GM19193 (cell line): Measurements from ENCODE around the gene OR7A5.
"Not testable (repeated sequence)": the region's sequence is repeated elsewhere in the genome, so short reads cannot be mapped to it uniquely, and the experiment has no call there.

Experiments
- POLR2A ChIP-seq: IDR thresholded peaks from 4 replicates; pipeline ENCODE4 v1.6.1; 2011; ENCODE audit not compliant: insufficient read depth, insufficient read length; ENCODE audit errors: extremely low read depth

OR7A5 gene

DNA sequence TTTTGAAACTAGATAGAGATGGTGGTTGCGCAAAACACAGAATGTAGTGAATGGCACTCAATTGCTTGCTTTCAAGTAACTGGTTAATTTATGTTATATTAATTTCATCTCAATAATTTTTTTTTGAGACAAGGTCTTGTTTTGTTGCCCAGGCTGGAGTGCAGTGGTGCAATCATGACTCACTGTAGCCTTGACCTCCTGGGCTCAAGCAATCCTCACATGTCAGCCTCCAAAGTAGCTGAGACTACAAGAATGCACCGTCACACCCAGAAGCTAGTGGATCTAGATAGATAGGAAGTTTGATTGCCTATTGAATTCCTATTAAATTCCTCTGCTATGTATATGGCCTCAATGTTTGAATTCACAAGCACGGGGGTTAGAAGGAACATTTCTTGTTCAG, 30.2 kb downstream of the OR7A5 start:
- TF ChIP-seq POLR2A = no peak

DNA sequence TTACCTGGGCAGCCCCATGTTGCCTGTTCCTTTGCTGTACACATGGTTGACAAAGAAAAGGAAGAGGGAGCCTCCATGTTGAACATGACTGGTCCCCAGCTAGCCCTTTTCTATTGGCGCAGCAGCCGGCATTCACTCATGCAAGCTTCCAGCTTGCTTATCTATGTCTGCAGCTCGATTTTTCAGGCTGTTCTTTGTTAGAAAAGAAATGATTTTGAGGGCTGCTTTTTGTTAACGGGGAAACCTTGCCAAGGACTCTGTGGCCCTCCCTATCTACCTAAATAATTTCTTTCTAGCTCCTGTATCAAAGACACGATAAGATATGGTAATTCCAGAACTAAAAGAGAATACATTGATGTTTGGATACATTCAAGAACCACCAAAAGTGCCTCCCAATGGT, 36.2 kb downstream of the OR7A5 start:
- no peak for TF ChIP-seq POLR2A

DNA sequence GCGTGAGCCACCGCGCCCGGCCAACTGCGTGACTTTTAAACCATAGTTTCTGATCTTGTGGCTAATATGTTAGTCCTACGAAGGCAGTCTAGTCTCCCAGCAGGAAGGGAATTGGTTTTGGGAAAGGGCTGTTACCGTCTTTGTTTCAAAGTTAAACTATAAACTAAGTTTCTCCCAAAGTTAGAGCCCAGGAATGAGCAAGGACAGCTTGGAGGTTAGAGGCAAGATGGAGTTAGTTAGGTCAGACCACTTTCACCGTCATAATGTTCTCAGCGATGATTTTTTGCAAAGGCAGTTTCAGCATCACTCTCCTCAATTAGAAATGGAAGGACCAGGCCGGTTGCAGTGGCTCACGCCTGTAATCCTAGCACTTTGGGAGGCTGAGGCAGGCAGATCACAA, 39.0 kb downstream of the OR7A5 start:
- TF ChIP-seq POLR2A = no peak

DNA sequence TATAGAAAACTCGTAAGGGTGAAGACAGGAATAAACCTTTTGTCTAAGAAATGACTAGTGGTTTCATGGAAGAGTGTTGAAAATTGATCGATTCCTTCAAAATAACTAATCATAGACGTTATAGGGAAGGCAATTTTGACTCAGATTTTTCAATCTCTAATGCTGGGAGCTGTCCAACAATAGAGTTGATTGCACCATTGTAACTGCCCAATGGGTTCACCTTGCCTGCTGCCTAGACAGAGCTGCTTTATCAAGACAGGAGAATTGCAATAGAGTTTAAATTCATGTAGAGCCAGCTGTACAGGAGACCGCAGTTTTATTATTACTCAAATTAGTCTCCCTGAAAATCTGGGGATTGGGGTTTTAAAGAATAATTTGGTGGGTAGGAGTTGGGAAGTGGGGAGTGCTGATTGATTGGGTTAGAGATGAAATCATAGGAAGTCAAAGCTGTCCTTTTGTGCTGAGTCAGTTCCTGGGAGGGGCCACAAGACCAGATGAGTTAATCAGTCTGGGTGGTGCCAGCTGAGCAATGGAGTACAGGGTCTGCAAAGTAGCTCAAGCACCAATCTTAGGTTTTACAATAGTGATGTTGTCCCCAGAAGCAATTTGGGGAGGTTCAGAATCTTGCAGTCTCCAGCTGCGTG, 39.8 kb downstream of the OR7A5 start:
- TF ChIP-seq POLR2A = no peak

DNA sequence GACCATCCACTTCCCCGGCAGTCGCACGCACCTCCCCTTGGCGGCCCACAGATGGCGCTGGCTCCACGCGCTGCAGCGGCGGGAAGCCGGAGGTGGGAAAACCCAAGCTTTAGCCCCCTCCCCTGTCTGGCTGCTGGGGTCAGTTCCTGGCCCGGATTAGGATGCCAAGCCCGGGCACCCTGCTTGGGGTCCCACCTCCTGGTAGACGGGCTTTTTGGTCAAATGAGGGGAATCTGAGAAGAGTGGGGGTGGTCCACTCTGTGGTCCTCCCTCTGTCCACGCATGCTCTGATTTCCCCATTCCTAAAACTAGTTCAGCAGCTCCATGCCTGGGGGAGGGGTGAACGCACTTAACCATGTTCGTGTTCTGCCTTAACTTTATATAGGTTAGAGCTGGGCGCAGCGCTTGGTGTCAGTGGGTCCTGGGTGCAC, 48.5 kb downstream of the OR7A5 start:
- TF ChIP-seq POLR2A = no peak

DNA sequence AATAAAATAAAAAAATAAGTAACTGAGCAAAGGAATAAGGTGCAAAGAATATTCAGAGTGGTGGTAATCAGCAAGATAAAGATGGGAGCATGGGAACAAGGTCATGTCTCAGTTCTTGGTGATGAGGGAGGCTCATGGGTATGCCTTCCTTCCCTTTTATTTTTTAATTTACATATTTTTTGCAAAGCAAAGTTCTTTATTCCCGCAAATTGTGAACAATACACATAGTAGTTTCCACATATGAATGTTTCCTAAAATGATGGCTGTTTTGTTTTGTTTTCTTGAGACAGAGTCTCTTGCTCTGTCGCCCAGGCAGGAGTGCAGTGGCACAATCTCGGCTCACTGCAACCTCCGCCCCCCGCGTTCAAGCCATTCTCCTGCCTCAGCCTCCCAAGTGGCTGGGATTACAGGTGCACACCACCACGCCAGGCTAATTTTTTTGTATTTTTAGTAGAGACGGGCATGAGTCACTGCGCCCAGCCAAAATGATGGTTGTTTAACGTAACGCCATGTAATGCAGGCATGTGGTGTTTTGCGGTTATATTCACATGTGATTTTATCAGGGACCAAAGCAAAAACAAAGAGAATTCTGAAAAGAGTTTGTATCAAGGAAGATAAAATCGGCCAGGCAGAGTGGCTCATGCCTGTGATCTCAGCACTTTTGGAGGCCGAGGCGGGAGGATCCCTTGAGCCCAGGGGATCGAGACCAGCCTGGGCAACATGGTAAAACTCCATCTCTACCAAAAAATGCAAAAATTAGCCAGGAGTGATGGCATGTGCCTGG, 52.2 kb downstream of the OR7A5 start:
- TF ChIP-seq POLR2A = no peak

DNA sequence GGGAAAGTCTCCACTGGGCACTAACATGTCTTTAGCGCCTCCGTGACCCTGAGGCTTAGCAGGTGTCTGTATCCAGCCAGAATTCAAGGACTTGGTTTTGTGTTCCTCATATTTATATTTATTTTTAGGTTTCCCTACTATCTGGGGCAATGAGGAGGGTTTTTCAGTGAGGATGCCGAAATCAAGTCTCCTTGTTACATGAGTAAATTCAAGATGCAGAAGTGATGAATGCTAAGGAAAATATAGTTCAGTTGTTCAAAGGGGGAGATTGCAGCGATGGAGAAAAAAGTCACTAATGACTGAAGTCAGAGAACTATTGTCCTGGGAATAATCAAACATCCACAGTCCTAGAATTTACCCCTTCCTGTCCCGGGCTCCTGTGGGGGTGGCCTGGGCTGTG, 55.8 kb downstream of the OR7A5 start:
- no peak for TF ChIP-seq POLR2A

DNA sequence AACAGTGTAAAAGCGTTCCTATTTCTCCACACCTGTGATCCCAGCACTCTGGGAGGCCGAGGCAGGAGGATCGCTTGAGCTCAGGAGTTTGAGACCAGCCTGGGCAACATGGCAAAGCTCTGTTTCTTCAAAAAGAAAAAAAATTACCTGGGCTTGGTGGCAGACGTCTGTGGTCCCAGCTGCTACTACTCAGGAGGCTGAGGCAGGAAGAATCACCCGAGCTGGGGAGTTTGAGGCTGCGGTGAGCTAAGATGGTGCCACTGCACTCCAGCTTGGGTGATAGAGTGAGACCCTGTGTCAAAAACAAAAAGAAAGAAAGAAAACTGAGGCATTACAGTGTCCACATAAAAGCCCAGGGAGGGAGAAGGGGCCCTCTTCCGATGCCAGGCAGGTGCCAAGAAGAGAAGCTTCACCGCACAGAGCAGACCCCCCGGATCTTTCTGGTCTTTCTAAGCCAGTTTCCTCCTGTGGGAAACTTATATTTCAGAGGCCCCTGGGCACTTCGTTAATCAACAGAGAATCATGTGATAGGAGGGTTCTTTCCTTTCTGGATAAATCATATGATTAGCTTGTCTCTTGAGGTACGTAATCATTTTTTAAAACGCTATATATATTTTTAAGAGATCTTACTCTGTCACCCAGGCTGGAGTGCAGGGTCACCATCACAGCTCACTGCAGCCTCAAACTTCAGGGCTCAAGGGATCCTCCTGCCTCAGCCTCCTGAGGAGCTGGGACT, 56.7 kb downstream of the OR7A5 start, which contains the start of gene ADGRE2:
Gene ADGRE2, minus strand, starts transcription at position 451 of the 736 bp plus-strand sequence. CDS start 1,804 bp downstream, outside the sequence.
- TF ChIP-seq POLR2A = not testable (repeated sequence)
